ENCODE data around the gene RETREG3. TPM values are rescaled to one million over a fixed set of nuclear protein-coding genes. Genes with fewer than 3 reads are reported as not detected.
"Not testable (repeated sequence)": the region's sequence is repeated elsewhere in the genome, so short reads cannot be mapped to it uniquely, and the experiment has no call there.

RETREG3 gene
- total and polyA plus RNA-seq, 11 donors: 12.2 to 39.0 (median 24.9) TPM

DNA sequence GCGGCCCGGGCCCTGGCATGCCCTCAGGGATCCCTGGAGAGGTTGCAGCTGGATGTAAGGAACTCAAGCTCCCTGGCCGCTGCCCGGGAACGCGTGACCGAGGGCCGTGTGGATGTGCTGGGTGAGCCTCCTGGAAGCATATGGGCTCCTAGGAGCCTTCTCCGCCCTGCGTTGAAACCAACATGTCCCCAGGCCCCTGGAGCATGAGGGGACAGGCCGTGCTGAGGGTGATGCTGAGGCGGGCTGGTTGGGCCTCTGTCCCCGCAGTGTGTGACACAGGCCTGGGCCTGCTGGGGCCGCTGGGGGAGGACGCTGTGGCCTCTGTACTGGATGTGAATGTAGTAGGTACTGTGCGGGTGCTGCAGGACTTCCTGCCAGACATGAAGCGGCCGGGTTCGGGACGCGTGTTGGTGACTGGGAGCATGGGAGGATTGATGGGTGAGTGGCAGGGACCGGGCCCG, 62.1 kb downstream of the RETREG3 start:
- Histone ChIP-seq H3K4me3 (no peak overlapping the region), H3K4me1 (peaks cover 0 to 23% (median 11%) of the 10 kb centered on the region in 12 donors), H3K27me3 (peaks cover 0 to 4% (median 0%) of the 10 kb centered on the region in 9 donors), H3K36me3 (peaks cover 0 to 30% (median 22%) of the 10 kb centered on the region in 9 donors), H3K27ac (peak overlapping the region in 3 of 12 donors; percentile 35 to 54 (median 37)), H3K9me3 (no peaks in the 10 kb centered on the region)
- no peak for DNase-seq
- ATAC-seq: peak in 3 of 4 donors; percentile 5 to 17 (median 6)
- TF ChIP-seq, protein P1, sequence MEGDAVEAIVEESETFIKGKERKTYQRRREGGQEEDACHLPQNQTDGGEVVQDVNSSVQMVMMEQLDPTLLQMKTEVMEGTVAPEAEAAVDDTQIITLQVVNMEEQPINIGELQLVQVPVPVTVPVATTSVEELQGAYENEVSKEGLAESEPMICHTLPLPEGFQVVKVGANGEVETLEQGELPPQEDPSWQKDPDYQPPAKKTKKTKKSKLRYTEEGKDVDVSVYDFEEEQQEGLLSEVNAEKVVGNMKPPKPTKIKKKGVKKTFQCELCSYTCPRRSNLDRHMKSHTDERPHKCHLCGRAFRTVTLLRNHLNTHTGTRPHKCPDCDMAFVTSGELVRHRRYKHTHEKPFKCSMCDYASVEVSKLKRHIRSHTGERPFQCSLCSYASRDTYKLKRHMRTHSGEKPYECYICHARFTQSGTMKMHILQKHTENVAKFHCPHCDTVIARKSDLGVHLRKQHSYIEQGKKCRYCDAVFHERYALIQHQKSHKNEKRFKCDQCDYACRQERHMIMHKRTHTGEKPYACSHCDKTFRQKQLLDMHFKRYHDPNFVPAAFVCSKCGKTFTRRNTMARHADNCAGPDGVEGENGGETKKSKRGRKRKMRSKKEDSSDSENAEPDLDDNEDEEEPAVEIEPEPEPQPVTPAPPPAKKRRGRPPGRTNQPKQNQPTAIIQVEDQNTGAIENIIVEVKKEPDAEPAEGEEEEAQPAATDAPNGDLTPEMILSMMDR (IDR thresholded peaks at IDR 0.05): no peak
- TF ChIP-seq POLR2A (IDR thresholded peaks at IDR 0.05): no peak
- 84 to 89% (median 85%) methylated on average over 21 to 23 of the region's 23 CpGs for WGBS, 4 donors
- intact Hi-C loops (cut with DNase I): no loop called here

DNA sequence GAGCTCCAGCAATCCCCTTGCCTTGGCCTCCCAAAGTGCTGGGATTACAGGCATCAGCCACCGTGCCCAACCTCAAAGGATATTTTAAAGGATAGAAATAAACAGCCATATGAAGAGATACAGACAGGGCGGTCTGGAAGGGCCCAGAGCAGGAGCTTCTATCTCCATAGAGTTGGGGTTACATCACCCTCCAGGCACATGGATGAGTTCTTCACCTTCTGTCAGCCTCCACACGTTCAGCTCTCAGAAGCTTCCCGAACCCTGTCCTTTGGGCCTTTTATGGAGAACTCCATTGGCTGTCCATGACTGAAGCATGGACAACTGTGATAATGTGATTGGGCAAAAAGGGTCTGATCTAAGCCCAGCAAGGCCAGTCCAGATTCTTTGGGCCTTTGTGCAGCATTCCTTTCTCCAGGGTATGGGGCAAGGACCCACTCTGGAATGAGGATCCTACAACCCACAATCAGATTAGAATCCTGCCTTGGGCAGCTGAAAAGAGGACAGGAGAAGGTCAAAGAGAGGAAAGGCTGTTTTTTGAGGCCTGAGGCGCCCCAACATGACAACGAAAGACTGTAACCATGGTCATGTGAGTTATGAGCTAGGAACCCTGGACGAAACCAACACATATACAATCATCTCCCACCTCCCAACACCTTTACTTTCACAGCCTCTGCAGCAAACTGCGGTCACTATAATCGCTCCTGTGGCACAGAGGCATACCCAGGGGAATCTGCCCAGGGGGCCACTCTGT, 63.2 kb downstream of the RETREG3 start:
- 89 to 92% (median 91%) methylated on average over 9 of the region's 9 CpGs for WGBS, 4 donors

DNA sequence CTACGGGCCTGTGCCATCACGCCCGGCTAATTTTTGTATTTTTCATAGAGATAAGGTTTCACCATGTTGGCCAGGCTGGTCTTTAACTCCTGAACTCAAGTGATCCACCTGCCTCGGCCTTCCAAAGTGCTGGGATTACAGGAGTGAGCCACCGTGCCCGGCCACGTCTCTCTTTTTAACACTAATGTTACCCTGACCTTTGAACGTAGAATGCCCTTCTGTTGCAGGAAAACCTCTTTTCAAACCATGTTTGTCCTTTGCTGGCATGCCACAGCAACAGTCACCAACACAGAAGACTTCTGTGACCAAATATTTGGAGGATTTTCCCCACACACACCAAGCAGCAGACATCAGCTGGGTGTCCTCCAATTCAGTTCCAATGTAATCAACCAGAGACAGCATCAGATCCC, 64.3 kb downstream of the RETREG3 start:
- H3K4me1 ChIP-seq: peaks cover 0 to 23% (median 11%) of the 10 kb centered on the region in 12 donors
- no peaks in the 10 kb centered on the region for H3K9me3 ChIP-seq
- H3K36me3 ChIP-seq: peaks cover 0 to 49% (median 37%) of the 10 kb centered on the region in 9 donors
- ATAC-seq (no peak), DNase-seq (no peak)
- H3K4me3 ChIP-seq: no peak overlapping the region
- peaks cover 0 to 4% (median 0%) of the 10 kb centered on the region in 9 donors for H3K27me3 ChIP-seq
- 75 to 83% (median 81%) methylated on average over 8 of the region's 8 CpGs for WGBS, 4 donors
- TF ChIP-seq POLR2A (IDR thresholded peaks at IDR 0.05): no peak
- TF ChIP-seq, protein P1 (IDR thresholded peaks at IDR 0.05): no peak
- intact Hi-C loops (cut with DNase I): no loop called here
- no peak overlapping the region for H3K27ac ChIP-seq

More for the DNA sequence above, 63.2 kb downstream of the RETREG3 start:
- Histone ChIP-seq H3K4me1 (peaks cover 0 to 23% (median 11%) of the 10 kb centered on the region in 12 donors), H3K36me3 (peaks cover 0 to 40% (median 32%) of the 10 kb centered on the region in 9 donors)
- H3K9me3 ChIP-seq; intact Hi-C loops (cut with DNase I); ATAC-seq; H3K27ac ChIP-seq; H3K4me3 ChIP-seq; DNase-seq; H3K27me3 ChIP-seq: not testable (repeated sequence)

DNA sequence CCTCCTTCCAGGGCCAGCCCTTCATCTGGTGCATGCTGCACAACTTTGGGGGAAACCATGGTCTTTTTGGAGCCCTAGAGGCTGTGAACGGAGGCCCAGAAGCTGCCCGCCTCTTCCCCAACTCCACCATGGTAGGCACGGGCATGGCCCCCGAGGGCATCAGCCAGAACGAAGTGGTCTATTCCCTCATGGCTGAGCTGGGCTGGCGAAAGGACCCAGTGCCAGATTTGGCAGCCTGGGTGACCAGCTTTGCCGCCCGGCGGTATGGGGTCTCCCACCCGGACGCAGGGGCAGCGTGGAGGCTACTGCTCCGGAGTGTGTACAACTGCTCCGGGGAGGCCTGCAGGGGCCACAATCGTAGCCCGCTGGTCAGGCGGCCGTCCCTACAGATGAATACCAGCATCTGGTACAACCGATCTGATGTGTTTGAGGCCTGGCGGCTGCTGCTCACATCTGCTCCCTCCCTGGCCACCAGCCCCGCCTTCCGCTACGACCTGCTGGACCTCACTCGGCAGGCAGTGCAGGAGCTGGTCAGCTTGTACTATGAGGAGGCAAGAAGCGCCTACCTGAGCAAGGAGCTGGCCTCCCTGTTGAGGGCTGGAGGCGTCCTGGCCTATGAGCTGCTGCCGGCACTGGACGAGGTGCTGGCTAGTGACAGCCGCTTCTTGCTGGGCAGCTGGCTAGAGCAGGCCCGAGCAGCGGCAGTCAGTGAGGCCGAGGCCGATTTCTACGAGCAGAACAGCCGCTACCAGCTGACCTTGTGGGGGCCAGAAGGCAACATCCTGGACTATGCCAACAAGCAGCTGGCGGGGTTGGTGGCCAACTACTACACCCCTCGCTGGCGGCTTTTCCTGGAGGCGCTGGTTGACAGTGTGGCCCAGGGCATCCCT, 65.7 kb downstream of the RETREG3 start:
- Histone ChIP-seq H3K36me3 (peaks cover 0 to 63% (median 49%) of the 10 kb centered on the region in 9 donors), H3K9me3 (no peaks in the 10 kb centered on the region), H3K27ac (no peak overlapping the region), H3K4me3 (no peak overlapping the region), H3K27me3 (peaks cover 0 to 3% (median 0%) of the 10 kb centered on the region in 9 donors), H3K4me1 (peaks cover 0 to 19% (median 9%) of the 10 kb centered on the region in 12 donors)
- ATAC-seq (no peak), DNase-seq (no peak)
- TF ChIP-seq POLR2A (IDR thresholded peaks at IDR 0.05): no peak
- TF ChIP-seq, protein P1 (IDR thresholded peaks at IDR 0.05): no peak
- intact Hi-C loops (cut with DNase I): no loop called here
- 89 to 93% (median 93%) methylated on average over 13 to 39 of the region's 39 CpGs for WGBS, 4 donors
